Embryonic facial prominence (tissue), 1 donor: ENCODE measurements around the gene CLDN10.
"Not testable (repeated sequence)": the region's sequence is repeated elsewhere in the genome, so short reads cannot be mapped to it uniquely, and the experiment has no call there.

Experiments
- DNase-seq: peaks from one replicate; pipeline ENCODE4 v3.0.0-alpha.2; 2016; ENCODE audit errors: extremely low spot score

CLDN10 gene

DNA sequence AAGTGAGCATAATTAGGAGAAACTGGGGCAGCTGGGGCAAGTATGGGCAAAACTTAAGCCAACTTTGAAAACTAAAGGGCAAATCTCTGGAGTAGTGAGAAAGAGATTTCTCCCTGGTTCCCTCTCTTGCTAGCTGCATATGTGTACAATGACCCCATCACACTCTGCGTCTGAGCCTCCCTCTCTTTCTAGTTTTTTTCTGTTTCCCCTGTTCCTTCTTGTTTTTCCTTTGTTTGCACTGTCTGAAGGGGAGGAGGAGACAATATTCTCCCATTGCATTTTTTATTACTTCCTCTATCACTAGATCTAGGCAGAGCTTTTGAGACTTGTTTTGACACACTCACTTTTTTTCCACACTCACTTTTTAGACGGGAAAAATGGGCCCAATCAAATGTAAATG, 11.2 kb upstream of the CLDN10 start:
- DNase-seq = no peak

DNA sequence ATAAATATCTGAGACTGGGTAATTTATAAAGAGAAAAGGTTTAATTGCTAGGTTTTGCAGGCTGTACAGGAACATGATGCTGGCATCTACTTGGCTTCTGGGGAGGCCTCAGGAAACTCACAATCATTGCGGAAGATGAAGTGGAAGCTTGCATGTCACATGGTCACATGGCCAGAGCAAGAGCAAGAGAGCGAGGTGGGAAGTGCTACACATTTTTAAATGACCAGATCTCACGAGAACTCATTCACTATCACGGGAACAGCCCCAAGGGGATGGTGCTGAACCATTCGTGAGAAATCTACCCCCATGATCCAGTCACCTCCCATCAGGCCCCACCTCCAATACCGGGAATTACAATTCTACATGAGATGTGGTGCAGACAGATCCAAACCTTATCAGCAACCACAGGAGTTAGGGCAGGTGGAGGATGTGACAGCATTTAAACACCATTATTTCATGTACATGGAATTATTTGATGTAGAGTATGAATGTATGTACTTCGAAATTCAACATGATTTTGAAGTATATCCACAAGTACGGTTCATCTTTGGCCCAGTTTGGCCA, 10.5 kb upstream of the CLDN10 start:
- no peak for DNase-seq

DNA sequence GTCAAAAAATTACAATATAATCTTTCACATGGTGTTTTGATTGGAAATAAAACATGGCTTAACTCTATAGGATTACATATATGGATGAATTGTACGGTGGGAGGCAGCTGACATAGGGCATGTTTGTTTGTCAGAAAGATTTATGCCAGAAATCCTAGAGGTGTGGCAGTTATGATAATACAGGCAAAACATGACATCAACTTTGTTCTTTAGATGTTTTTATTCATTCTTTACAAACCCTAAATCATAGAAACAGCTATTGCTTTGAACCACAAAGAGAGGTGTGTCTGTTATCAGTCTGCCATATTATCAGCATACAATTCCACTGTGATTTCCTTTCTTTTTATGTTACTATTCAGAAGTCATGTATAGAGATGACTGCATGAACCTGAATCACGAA, 8.2 kb upstream of the CLDN10 start:
- DNase-seq = no peak

DNA sequence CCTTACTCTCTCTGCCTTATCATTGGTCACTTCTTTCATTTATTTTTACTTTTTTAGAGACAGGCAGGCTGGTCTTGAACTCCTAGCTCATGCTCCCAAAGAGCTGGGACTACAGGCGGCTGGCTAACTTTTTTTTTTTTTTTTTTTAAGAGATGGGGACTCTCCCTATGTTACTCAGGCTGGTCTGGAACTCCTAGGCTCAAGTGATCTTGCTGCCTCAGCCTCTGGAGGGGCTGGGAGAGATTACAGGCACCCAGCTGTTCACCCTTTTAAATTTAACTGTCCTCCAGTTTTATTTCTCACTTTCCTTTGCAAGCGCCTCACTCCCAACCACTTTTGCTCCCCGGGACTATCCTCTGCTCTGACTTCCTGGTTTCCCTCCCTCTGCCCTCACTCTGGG, 5.6 kb upstream of the CLDN10 start:
- no peak for DNase-seq

DNA sequence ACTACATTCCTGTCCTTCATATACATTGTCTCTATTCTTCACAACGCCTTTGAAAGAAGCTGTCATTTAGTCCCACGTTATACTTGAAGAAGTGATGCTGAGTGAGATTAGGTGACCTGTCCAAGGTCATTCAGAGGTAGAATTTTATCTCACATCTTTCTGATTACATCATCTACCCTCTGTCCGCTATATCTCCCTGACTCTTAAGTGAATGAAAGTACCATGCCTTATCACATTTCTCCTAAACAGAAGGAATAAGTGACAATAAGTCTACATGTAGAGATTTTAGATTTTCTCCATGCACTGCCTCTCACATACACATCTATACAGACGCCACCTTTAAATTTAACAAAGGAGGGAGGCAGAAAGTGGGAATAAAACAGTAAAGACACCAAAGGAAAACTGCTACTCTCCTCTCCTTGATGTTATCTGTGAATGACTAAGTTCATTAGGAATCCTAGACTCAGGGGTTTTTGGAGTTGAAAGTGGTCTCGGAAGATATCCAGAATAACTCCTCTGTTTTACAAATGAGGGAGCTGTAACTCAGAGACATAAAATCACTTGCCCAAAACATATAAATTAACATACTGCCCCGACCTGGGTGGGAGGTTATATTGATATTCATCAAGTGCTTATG, 4.9 kb upstream of the CLDN10 start:
- DNase-seq = no peak

DNA sequence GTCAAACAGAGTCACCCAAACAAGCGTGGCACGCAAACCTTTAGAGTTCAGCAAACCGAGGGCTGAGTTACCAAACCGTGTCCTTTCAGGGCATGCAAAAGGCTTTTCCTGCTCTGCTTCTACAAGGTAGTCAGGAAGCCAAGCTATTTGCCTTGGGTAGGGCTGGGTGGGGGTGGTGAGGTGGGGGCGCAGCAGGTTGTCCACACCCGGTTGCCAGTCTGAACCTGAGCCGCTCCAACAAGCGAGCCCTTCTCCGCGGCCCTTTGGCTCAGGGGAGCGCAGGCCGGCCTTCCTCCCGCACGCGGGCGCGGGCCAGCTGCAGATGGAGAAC, 347 bp upstream of the CLDN10 start:
- DNase-seq = no peak

DNA sequence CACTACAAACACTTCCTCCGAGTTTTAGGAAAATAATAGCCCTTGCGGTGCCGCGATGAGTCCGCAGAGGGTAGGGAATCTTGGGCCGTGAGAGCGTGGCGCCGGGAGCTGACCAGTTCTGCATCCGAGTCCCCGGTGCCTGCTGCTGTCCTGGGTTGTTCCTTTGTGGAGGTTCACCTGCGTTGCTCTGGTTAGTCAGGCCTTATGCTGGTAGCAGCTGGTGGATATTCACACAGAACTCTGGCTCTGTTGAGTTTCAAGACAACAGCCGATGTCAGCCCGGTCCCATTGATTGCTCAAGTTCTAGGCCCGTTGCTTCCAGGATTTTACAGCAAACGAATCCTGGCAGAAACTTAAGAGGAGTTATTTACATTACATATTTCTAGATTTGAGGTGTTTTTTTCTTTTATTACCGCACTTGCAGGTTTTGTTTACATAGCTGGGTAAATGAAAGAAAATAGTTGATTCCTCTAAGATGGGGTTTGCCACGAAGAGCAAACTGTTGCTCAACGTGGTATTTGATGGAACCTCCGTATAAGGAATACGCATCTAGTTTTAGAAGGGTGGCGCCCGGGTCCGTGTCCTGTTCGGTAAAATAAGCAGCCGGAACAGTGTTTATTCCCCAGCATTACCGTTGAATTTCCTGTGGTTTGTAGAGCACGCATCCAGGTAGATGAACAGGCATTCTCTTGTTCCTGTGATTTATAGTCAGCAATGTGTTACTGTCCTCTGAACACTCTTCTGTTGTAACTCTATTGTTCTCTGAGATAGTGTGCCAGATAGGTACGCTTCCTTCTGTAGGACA, 1.3 kb downstream of the CLDN10 start:
- no peak for DNase-seq

DNA sequence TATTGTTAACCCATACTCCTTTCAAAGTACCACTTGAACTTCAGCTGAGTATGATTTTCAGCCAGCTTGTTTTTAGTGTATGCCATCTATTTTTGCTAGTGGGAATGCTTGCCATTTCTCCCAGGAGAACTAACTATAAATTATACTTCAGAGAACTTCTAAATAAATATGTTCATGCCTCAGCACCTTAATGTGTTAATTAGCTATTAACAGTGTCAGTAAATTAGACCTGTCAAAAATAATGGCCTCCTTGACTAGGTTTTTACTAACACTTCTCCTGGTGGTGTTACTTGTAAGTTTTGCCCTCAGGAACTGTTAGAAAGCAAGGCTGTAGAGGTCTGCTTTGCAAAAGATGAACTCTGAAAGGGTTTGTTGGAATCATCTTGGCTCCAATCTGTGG, 4.5 kb downstream of the CLDN10 start:
- DNase-seq = no peak

DNA sequence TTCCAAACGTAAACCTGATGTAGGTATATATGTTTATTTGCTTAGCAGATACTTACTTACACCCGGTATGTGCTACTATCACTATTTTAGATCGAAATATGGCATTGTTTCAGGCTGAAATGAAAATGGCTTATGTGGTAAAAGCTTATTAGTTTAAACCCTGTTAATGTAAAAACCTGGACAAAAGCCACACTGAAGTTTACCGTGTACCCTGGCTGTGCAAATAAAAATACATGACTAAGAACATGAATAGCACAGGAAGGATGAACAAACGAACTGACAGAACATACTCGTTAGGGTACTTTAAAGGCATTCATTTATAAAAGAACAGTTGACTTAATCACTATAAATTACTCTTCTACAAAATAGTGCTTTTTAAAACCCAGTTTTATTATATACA, 6.6 kb downstream of the CLDN10 start:
- no peak for DNase-seq

DNA sequence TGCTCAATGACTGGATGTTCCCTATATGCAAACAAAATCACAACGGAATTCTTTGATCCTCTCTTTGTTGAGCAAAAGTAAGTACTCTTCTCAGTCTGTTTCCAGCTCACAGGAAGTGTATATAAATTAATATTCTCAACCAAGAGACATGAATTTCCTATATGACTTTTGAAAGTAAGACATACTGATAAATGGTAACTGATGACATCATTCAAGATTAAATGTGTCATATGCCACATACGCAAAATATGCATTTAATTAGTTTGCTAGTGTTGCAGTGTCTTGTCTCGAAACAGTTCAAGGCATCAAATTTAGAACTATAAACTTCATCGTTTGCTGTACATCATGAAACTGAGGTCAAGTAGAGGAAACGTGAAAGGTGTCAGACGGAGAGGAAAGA, 7.9 kb downstream of the CLDN10 start:
- no peak for DNase-seq

DNA sequence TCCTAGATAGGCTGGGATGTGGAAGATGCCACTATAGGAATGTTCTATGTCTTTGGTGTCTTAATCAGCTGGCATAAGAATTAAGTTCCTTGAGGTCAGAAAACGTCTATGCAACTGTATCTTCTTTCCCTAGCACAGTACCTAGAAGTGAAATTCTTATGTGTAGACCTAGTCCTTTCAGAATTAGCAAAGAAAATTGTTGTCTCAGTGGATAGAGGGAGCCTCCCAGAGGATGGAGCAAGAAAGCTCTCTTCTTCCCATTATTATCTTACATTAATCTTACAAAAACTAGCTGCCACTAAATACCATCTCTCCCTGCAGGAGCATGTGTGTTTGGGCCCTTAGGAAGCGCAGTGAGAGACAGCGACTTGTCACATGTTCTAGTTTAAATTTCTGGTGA, 11.6 kb downstream of the CLDN10 start:
- DNase-seq = no peak

DNA sequence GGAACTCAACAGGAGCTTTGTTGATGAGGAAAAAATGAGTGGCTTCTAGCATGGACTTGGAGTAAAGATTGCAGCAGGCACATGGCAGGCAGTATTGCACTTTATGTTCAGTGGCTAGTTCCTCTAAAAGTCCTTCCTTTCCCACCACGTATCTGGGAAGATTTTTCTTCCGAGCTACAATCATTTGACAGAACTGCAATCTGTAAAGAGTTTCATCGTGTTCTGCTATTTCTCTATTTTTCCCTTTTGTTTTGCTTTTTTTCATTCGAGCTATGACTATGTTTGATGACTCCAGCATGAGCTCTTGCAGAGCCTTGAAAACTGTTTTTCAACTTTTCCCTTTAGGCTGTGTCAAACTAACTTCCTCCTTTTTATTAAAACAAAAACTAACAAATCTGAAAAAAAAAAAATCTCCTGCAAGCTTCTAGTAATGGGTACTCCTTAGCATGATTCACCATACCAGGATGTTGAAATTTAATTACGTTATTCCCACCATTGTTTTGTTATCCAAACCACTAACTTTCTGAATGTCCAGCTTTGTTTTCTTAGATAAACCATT, 12.3 kb downstream of the CLDN10 start:
- DNase-seq = no peak

DNA sequence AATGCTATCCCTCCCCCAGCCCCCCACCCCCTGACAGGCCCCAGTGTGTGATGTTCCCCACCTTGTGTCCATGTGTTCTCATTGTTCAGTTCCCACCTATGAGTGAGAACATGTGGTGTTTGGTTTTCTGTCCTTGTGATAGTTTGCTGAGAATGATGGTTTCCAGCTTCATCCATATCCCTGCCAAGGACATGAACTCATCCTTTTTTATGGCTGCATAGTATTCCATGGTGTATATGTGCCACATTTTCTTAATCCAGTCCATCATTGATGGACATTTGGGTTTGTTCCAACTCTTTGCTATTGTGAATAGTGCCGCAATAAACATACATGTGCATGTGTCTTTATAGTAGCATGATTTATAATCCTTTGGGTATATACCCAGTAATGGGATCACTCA, 13.2 kb downstream of the CLDN10 start:
- not testable (repeated sequence) for DNase-seq

DNA sequence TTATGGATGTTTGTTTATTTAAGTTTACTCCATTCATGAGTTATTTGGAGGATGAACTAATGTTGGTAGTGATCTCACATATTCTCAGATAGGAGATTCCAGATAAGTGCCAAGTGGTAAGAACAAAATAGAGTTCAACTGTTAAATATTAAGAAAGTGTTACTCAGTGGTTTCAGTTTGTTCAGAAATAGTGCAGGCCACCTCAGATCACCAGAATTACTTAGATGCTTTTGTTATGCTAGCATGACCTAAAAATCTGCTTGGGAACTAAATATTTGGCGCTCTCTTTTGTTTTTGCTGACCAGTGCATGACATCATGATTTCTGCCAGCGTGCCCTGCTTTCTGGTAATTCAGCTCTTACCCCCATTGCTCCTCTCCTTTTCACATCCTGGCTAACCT, 15.6 kb downstream of the CLDN10 start:
- DNase-seq = no peak

DNA sequence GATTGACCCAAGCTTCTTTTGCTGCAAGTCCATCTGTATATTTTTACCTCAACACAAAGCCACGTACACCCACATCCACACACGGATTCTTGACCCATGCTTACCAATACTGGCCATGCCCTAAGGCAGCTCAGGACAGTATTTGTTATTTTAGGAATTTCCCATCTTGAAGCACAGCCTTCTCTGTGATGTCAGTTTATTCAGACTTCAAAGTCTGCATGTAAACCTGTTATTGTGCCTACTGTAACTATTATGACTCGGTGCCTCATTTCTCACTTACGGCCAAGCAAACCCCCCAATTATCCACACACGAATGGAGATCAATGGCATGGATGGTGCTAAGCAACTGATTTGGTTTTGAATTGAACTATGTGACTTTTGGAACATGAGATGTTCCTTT, 17.5 kb downstream of the CLDN10 start:
- DNase-seq = no peak

DNA sequence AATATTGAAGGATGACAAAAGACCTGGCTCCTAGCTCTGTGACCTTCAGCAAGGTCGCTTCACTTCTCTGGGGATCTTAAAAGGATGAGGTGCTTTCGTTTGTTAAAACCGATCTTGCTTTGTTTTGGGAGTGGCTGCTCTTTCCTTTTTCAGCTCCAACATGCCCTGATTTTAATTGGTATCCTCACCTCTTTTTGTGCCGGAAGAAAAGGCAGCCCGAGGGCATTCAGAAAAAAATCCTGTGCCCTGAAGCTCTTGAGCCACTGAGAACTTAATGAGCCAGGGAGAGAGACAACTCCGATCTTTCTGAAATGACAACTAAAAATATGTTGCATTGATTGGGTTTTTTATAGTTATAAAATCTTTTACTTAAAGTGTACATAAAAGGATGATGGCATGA, 19.4 kb downstream of the CLDN10 start:
- DNase-seq = no peak

DNA sequence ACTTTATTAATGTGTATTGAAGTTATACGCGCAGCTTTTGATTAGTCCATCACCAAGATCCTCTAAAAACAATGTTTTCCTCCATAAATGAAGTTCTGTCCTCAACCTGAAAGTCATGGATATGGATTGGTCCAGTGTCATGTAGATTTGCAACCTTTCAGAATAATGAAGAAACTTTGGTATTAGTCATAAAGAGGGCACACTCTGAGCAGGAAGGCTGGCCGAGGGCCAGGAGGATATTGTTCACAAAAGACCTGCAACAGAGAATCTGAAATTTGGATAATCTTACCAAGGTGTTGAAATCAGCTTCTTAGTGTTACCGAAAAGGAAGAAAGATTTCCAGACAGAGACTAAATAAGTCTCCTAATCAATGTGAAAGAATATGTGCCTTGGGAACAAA, 20.7 kb downstream of the CLDN10 start:
- DNase-seq = no peak

DNA sequence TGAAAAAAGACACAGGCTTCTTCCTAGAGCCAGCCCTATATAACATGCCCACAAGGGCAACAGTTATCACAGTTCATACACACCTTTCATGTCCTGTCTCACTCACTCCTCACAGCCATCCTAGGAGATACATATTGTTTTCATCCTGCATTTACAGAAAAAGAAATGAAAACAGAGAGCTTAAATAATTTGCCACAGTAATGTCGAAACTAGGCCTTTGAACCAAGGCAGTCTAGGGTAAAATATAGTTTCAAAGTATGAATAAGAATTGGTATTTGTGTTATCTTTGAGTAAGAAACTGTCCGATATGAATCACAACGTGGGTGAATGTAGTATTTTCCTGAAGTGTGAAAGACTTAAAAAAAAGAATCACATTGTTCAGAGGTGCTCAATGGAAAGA, 26.8 kb downstream of the CLDN10 start:
- no peak for DNase-seq

DNA sequence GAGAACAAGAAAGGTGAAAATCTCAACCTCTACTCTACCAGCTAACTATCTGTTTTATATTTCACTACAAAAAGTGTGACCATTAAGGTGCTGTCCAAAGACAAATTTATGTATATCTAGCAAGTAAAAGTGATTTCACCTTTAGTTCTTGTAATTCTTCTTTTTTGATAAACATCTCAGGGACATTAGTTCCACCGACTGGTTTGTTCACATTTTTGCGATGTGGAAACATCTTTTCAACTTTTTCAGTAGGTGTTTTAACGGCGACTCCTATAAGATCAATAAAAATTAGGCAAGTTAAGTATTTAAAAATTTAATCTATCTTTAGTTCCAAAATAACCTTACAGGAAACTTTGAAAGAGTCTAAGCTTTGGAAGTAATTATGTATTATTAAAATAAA, 33.3 kb downstream of the CLDN10 start:
- DNase-seq = no peak

DNA sequence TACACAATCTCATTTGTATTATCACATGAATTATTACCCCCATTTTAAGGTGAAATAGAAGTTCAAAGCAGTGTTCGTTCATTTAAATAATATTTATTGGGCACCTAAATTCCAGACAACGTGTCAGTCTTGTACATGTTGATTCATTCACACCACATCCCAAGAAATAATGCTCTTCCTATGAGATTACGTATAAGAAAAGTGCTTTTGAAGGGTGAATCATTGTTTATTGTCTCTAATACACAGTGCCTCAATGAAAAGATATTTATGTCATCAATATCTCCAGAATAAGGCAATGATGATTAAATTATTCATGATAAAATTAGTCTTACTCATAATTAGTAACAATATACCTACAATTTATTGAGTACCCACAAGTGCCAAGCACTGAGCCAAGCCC, 35.6 kb downstream of the CLDN10 start:
- no peak for DNase-seq

DNA sequence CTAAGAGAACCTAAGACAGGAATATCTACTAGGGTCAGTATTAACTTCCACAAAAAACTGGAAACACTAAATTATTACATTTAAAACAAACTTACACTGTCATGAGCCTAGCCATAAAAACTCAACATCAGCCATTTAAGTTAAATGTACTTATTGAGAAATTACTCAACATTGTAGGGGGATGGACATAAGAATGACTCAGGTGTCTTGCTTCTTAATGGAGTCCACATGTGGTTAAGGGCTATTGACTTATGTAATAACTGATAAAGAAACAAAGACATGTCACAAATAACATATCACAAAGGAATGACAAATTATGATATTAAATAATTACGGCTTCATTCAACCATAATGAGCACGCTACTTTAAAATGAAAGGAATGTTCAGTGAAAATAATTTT, 36.2 kb downstream of the CLDN10 start:
- no peak for DNase-seq

DNA sequence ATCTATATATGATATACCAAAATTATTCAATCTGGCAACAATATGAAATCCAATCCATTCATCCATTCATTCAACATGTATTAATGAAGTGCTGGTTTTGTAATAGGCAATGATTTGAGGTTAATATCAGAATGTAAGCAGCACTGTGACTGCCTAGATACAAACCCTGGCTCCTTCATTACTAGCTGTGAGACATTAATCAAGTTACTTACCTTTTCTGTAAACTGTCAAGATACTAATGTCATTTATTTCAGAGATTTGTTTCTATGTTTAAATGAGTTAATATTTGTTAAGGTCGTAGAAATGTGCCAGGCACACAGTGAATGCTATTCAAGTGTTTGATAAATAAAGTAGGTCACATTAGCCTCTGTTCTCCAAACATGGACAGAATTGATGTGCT, 40.9 kb downstream of the CLDN10 start:
- DNase-seq = no peak

DNA sequence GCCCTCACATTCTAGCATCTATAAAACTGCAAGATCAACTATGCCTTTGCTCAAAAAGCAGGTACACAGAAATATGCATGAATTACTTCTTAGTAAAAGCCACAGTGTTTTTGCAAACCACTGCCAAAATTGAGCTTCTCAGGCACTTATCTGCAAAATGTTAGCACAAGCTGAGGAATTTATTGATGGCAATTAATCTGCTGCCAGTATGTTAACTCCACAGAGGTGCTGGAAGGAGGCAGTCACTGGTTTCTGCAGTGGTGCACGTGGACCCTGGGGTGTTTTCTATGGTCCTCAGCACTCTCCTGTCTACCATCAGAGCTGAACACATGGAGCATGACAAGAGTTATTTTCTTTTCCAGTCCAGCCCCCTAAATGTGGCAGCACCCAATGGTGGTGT, 44.2 kb downstream of the CLDN10 start:
- no peak for DNase-seq
